Mesothelial cell of epicardium (in vitro differentiated cells): ENCODE data around the gene GALNT2. TPM values are rescaled to one million over a fixed set of nuclear protein-coding genes. Genes with fewer than 3 reads are reported as not detected.

Experiments used
- DNase-seq, 2 experiments: peaks; one replicate each; pipeline ENCODE4 v3.0.0; 2021; ENCODE audit warnings: low spot score in 2 of 2; ENCODE audit not compliant: unreplicated experiment in 2 of 2
- H3K27ac Mint-ChIP-seq: 2 replicates; pipeline ENCODE4 v1.8.0; 2021; ENCODE audit warnings: mixed read lengths
- H3K27me3 Mint-ChIP-seq: 2 replicates; pipeline ENCODE4 v1.8.0; 2021; ENCODE audit warnings: low read depth, mixed read lengths
- H3K36me3 Mint-ChIP-seq: 2 replicates; pipeline ENCODE4 v1.8.0; 2021; ENCODE audit warnings: mixed read lengths
- H3K4me1 Mint-ChIP-seq: 2 replicates; pipeline ENCODE4 v1.8.0; 2021; ENCODE audit warnings: mixed read lengths
- H3K4me3 Mint-ChIP-seq: 2 replicates; pipeline ENCODE4 v1.8.0; 2021; ENCODE audit warnings: mild to moderate bottlenecking, moderate library complexity, mixed read lengths
- H3K9me3 Mint-ChIP-seq: 2 replicates; pipeline ENCODE4 v1.8.0; 2021; ENCODE audit warnings: mixed read lengths
- CTCF ChIP-seq: fragments of 200-600 bp; sonication (generic); IDR thresholded peaks from one replicate; pipeline ENCODE4 v1.5.0; 2021; ENCODE audit warnings: antibody characterized with exemption; ENCODE audit not compliant: unreplicated experiment
- total RNA-seq: library from RNA; stranded (reverse); gene quantifications from 3 replicates; pipeline ENCODE4 v1.2.1, GENCODE V29; 2021

GALNT2 gene
- total RNA-seq, 1 donor from 2014 or later, result 48.3 TPM

GRCh38 chr1:230218667-230219066 is 151.6 kb downstream of the GALNT2 start:
- Mint-ChIP-seq H3K4me3 (no peak overlapping the region), H3K4me1 (peaks cover 8% of the 10 kb centered on the region), H3K36me3 (peaks cover 2% of the 10 kb centered on the region), H3K27ac (no peak overlapping the region), H3K9me3 (peaks cover 1% of the 10 kb centered on the region), H3K27me3 (no peaks in the 10 kb centered on the region)
- no peak for DNase-seq
- no peak for TF ChIP-seq CTCF

GRCh38 chr1:230219174-230220067 is 152.4 kb downstream of the GALNT2 start:
- Mint-ChIP-seq H3K4me1 (peaks cover 8% of the 10 kb centered on the region), H3K27ac (no peak overlapping the region), H3K9me3 (no peaks in the 10 kb centered on the region), H3K36me3 (no peaks in the 10 kb centered on the region), H3K4me3 (no peak overlapping the region), H3K27me3 (no peaks in the 10 kb centered on the region)
- no peak for TF ChIP-seq CTCF
- DNase-seq, result no peak

GRCh38 chr1:230220478-230220877 is 153.4 kb downstream of the GALNT2 start:
- no peak overlapping the region for H3K4me3 Mint-ChIP-seq
- H3K36me3 Mint-ChIP-seq, result no peaks in the 10 kb centered on the region
- no peak for TF ChIP-seq CTCF
- DNase-seq, result no peak
- H3K27me3 Mint-ChIP-seq, result no peaks in the 10 kb centered on the region
- H3K27ac Mint-ChIP-seq, result no peak overlapping the region
- peaks cover 9% of the 10 kb centered on the region for H3K4me1 Mint-ChIP-seq
- H3K9me3 Mint-ChIP-seq, result no peaks in the 10 kb centered on the region

GRCh38 chr1:230220907-230221306 is 153.9 kb downstream of the GALNT2 start:
- Mint-ChIP-seq H3K9me3 (no peaks in the 10 kb centered on the region), H3K36me3 (no peaks in the 10 kb centered on the region), H3K27ac (no peak overlapping the region), H3K27me3 (no peaks in the 10 kb centered on the region), H3K4me3 (no peak overlapping the region), H3K4me1 (peaks cover 4% of the 10 kb centered on the region)
- no peak for TF ChIP-seq CTCF
- no peak for DNase-seq

GRCh38 chr1:230222678-230223077 is 155.6 kb downstream of the GALNT2 start:
- no peak for DNase-seq
- no peaks in the 10 kb centered on the region for H3K27me3 Mint-ChIP-seq
- no peak overlapping the region for H3K4me3 Mint-ChIP-seq
- TF ChIP-seq CTCF, result no peak
- H3K4me1 Mint-ChIP-seq, result peaks cover 4% of the 10 kb centered on the region
- H3K27ac Mint-ChIP-seq, result no peak overlapping the region
- H3K9me3 Mint-ChIP-seq, result no peaks in the 10 kb centered on the region
- no peaks in the 10 kb centered on the region for H3K36me3 Mint-ChIP-seq
